Gastrocnemius medialis (tissue), 4 donors: ENCODE measurements around the gene SLC12A3. TPM values are rescaled to one million over a fixed set of nuclear protein-coding genes. Genes with fewer than 3 reads are reported as not detected.

Source experiments
- ATAC-seq, 2 donors: fragments of 150-250 bp; one replicate each; pipeline ENCODE4 v1.9.1; 2016
- DNase-seq, 2 donors: peaks; one replicate each; pipeline ENCODE4 v3.0.0-alpha.2; 2019
- H3K27ac ChIP-seq, 4 donors: fragments of 200-600 bp; sonication (generic); 1 replicate in 1 of 4; 2 replicates in 3 of 4; pipeline ENCODE4 v1.5.1; 2016 to 2018; ENCODE audit warnings: mild to moderate bottlenecking in 2 of 4, moderate library complexity in 1 of 4
- H3K27me3 ChIP-seq, 3 donors: fragments of 200-600 bp; sonication (generic) in 2 of 3; 1 replicate in 1 of 3; 2 replicates in 2 of 3; pipeline versions ENCODE4 v1.5.1 to v1.6.0; 2016 to 2019; ENCODE audit warnings: mild to moderate bottlenecking in 1 of 3, moderate library complexity in 1 of 3
- H3K36me3 ChIP-seq, 2 donors: fragments of 200-600 bp; sonication (generic) in 1 of 2; one replicate each; pipeline ENCODE4 v1.5.1; 2017 to 2018
- H3K4me1 ChIP-seq, 2 donors: fragments of 200-600 bp; sonication (generic) in 1 of 2; one replicate each; pipeline ENCODE4 v1.5.1; 2016 to 2017; ENCODE audit warnings: mild to moderate bottlenecking in 2 of 2
- H3K4me3 ChIP-seq, 4 donors: fragments of 200-600 bp; sonication (generic) in 3 of 4; 1 replicate in 1 of 4; 2 replicates in 3 of 4; pipeline ENCODE4 v1.5.1; 2016 to 2019; ENCODE audit warnings: mild to moderate bottlenecking in 2 of 4
- H3K9me3 ChIP-seq, 3 donors: fragments of 200-600 bp; sonication (generic) in 2 of 3; 1 replicate in 1 of 3; 2 replicates in 2 of 3; pipeline ENCODE4 v1.5.1; 2016 to 2019
- CTCF ChIP-seq, 5 experiments: fragments of 450-650 bp in 3 of 5; fragments of 200-600 bp in 2 of 5; sonication (generic) in 2 of 5; IDR thresholded peaks in 4 of 5; conservative IDR thresholded peaks in 1 of 5; 1 replicate in 4 of 5; 2 replicates in 1 of 5; pipeline ENCODE4 v1.5.1; 2016 to 2019; ENCODE audit warnings: antibody characterized with exemption in 5 of 5, mild to moderate bottlenecking in 3 of 5, moderate library complexity in 3 of 5
- POLR2A ChIP-seq, 2 donors: fragments of 450-650 bp; IDR thresholded peaks; one replicate each; pipeline ENCODE4 v1.6.1; 2017; ENCODE audit warnings: antibody characterized with exemption in 2 of 2, mild to moderate bottlenecking in 2 of 2, moderate library complexity in 2 of 2
- in situ Hi-C, 4 donors: fragments of 200-750 bp; cut with MboI; loops; one replicate each; pipeline versions ENCODE4 v1.15.0 to v1.8.0; 2017; ENCODE audit warnings: low sequenced_read_pairs in 4 of 4
- intact Hi-C: fragments of 100-400 bp; cut with DNase I; formaldehyde crosslinking; loops from one replicate; pipeline ENCODE4 v1.15.1; 2023; ENCODE audit warnings: low total_unique reads
- total RNA-seq, 4 donors: library from RNA; depleted of rRNA; stranded (reverse); fragments of >200 nt; gene quantifications; one replicate each; pipeline versions ENCODE4 v1.1.0 to v1.2.3, GENCODE V29; 2016

Gene SLC12A3
- not detected for total RNA-seq

GRCh38 chr16:56864960-56865359 is at the start of gene SLC12A3:
TSS of gene SLC12A3 (plus strand) at chr16:56865207. CDS start at chr16:56865236, 29 bp downstream.
- no peak for TF ChIP-seq POLR2A (IDR thresholded peaks at IDR 0.05)
- no peak for TF ChIP-seq CTCF (IDR thresholded peaks at IDR 0.05 in 4 of 5, conservative IDR thresholded peaks at IDR 0.05 in 1 of 5)
- intact Hi-C loops (loop anchor here (5.0 kb wide), 1 partner anchor 67 kb away; the partner anchor contains the start of gene HERPUD1), in situ Hi-C loops (loop anchor here (10.0 kb wide), 2 partner anchors 90 to 180 kb away; no protein-coding TSS in a partner anchor)
- ATAC-seq = no peak
- no peaks in the 10 kb centered on the region for H3K9me3 ChIP-seq
- no peak within 1 kb of the TSS for H3K4me3 ChIP-seq
- peaks cover 5 to 6% of the 10 kb centered on the region in 2 donors for H3K4me1 ChIP-seq
- no peaks in the 10 kb centered on the region for H3K36me3 ChIP-seq
- no peaks in the 10 kb centered on the region for H3K27me3 ChIP-seq
- no peak for DNase-seq
- no peak within 1 kb of the TSS for H3K27ac ChIP-seq

GRCh38 chr16:56815721-56816120 is 49.3 kb upstream of the SLC12A3 start:
- ATAC-seq (no peak), DNase-seq (no peak)
- in situ Hi-C loops (no loop called here), intact Hi-C loops (no loop called here)
- Histone ChIP-seq H3K36me3 (peaks cover 0 to 4% of the 10 kb centered on the region in 2 donors), H3K27ac (no peak overlapping the region), H3K9me3 (no peaks in the 10 kb centered on the region), H3K4me1 (no peaks in the 10 kb centered on the region), H3K4me3 (no peak overlapping the region), H3K27me3 (no peaks in the 10 kb centered on the region)
- no peak for TF ChIP-seq CTCF (IDR thresholded peaks at IDR 0.05 in 4 of 5, conservative IDR thresholded peaks at IDR 0.05 in 1 of 5)
- no peak for TF ChIP-seq POLR2A (IDR thresholded peaks at IDR 0.05)

GRCh38 chr16:56817056-56817455 is 48.0 kb upstream of the SLC12A3 start:
- ATAC-seq (no peak), DNase-seq (no peak)
- H3K4me3 ChIP-seq = no peak overlapping the region
- H3K27ac ChIP-seq = no peak overlapping the region
- intact Hi-C loops (no loop called here), in situ Hi-C loops (no loop called here)
- no peaks in the 10 kb centered on the region for H3K27me3 ChIP-seq
- TF ChIP-seq POLR2A (IDR thresholded peaks at IDR 0.05) (no peak), CTCF (IDR thresholded peaks at IDR 0.05 in 4 of 5, conservative IDR thresholded peaks at IDR 0.05 in 1 of 5) (no peak)
- no peaks in the 10 kb centered on the region for H3K4me1 ChIP-seq
- no peaks in the 10 kb centered on the region for H3K9me3 ChIP-seq
- peaks cover 0 to 13% of the 10 kb centered on the region in 2 donors for H3K36me3 ChIP-seq

GRCh38 chr16:56817938-56818337 is 47.1 kb upstream of the SLC12A3 start:
- no peaks in the 10 kb centered on the region for H3K27me3 ChIP-seq
- in situ Hi-C loops = no loop called here
- H3K4me1 ChIP-seq = no peaks in the 10 kb centered on the region
- DNase-seq (no peak), ATAC-seq (no peak)
- intact Hi-C loops = no loop called here
- H3K4me3 ChIP-seq = no peak overlapping the region
- no peaks in the 10 kb centered on the region for H3K9me3 ChIP-seq
- TF ChIP-seq POLR2A (IDR thresholded peaks at IDR 0.05) (no peak), CTCF (IDR thresholded peaks at IDR 0.05 in 4 of 5, conservative IDR thresholded peaks at IDR 0.05 in 1 of 5) (no peak)
- H3K36me3 ChIP-seq = peaks cover 0 to 13% of the 10 kb centered on the region in 2 donors
- H3K27ac ChIP-seq = no peak overlapping the region
